Psoas muscle (tissue), 8 donors: Measurements from ENCODE around the gene CACNG7. TPM values are rescaled to one million over a fixed set of nuclear protein-coding genes. Genes with fewer than 3 reads are reported as not detected.
A peak's percentile ranks its signal among the peaks of the same experiment; 100 is the strongest.

Experiments used
- ATAC-seq, 4 donors: fragments of 200-7000 bp; cut with Tn5 transposase; one replicate each; pipeline ENCODE4 v1.9.1; 2020; ENCODE audit warnings: moderate library complexity in 3 of 4, mild to moderate bottlenecking in 2 of 4
- DNase-seq, 2 donors: peaks; one replicate each; pipeline ENCODE4 v3.0.0-alpha.2; 2020
- H3K27ac ChIP-seq: fragments of 200-600 bp; one replicate; pipeline ENCODE4 v1.8.0; 2022
- H3K27me3 ChIP-seq, 3 donors: fragments of 200-600 bp in 1 of 3; one replicate each; pipeline versions ENCODE4 v1.6.1 to v1.8.0; 2013 to 2022; ENCODE audit warnings: low read length in 2 of 3, mild to moderate bottlenecking in 2 of 3, moderate library complexity in 1 of 3; ENCODE audit not compliant: insufficient read depth in 3 of 3
- H3K36me3 ChIP-seq, 2 donors: fragments of 200-600 bp in 1 of 2; one replicate each; pipeline versions ENCODE4 v1.6.1 to v1.8.0; 2013 to 2022; ENCODE audit warnings: low read depth in 1 of 2, mild to moderate bottlenecking in 1 of 2, moderate library complexity in 1 of 2; ENCODE audit not compliant: insufficient read depth in 1 of 2
- H3K4me1 ChIP-seq: fragments of 200-600 bp; one replicate; pipeline ENCODE4 v1.8.0; 2022
- H3K4me3 ChIP-seq: fragments of 200-600 bp; one replicate; pipeline ENCODE4 v1.8.0; 2022; ENCODE audit warnings: mild to moderate bottlenecking
- H3K9me3 ChIP-seq: fragments of 200-600 bp; one replicate; pipeline ENCODE4 v1.8.0; 2022
- CTCF ChIP-seq: fragments of 200-600 bp; IDR thresholded peaks from one replicate; pipeline ENCODE4 v1.8.0; 2022; ENCODE audit warnings: antibody characterized with exemption
- WGBS, 3 donors: extraction: QIAGEN DNeasy Blood & Tissue Kit; methylation state at CpG; one replicate each; pipeline versions ENCODE4 v1.1.6 to v1.1.7; 2013; 5-methylcytosine and 5-hydroxymethylcytosine counted together
- intact Hi-C, 2 donors: fragments of 100-400 bp; cut with DNase I; formaldehyde crosslinking; loops; one replicate each; pipeline versions ENCODE4 v1.11.0 to v1.14.2; 2022
- polyA plus RNA-seq, 3 donors: library from polyadenylated mRNA; stranded (reverse); fragments of 200-250 nt; gene quantifications; one replicate each; pipeline ENCODE4 v1.2.3, GENCODE V29; 2013
- total RNA-seq, 4 donors: library from RNA; stranded (reverse); fragmentation: NEBNext Ultra II Directional in 2 of 4; extraction: Animal tissue kit (Norgen Biotek cat#: 25700) in 2 of 4; gene quantifications; one replicate each; pipeline versions ENCODE4 v1.2.1 to v1.2.4, GENCODE V29; 2021 to 2023
- donor health status: healthy with polysubstance abuse.
- donor health status: DM: no; HTN: no; CAD: no; lungs with moderate emphysema.
- donor health status: Bipolar disorder and iron deficiency.
- donor health status: healthy.
- donor health status: DM: yes; HTN: yes; CAD: no.
- donor health status: DM: no; HTN: no; CAD: no.
- donor health status: DM: no; HTN: no; CAD: no.
- donor health status: DM: yes; HTN: yes; CAD: no.

CACNG7 gene
- total and polyA plus RNA-seq, 7 donors = 0.05 TPM; not detected in 6

GRCh38 chr19:53985863-53986262 lies 76.8 kb downstream of the CACNG7 start:
- H3K9me3 ChIP-seq = no peaks in the 10 kb centered on the region
- WGBS, 3 donors = 71 to 78% (median 76%) methylated on average over 6 of the region's 6 CpGs
- intact Hi-C loops = loop anchor here (10.0 kb wide), 2 partner anchors 119 to 479 kb away; partner anchors contain the start of genes LENG9 (in 1 of the 2), NDUFA3 (in 1 of the 2) and OSCAR (in 1 of the 2)
- ATAC-seq (no peak), DNase-seq (no peak)
- no peak for TF ChIP-seq CTCF
- no peaks in the 10 kb centered on the region for H3K36me3 ChIP-seq
- peaks cover 0 to 8% (median 0%) of the 10 kb centered on the region in 3 donors for H3K27me3 ChIP-seq
- H3K4me3 ChIP-seq = no peak overlapping the region
- no peak overlapping the region for H3K27ac ChIP-seq
- H3K4me1 ChIP-seq = peaks cover 6% of the 10 kb centered on the region

- no peaks in the 10 kb centered on the region for H3K36me3 ChIP-seq
- DNase-seq = no peak
- intact Hi-C loops = loop anchor here (10.0 kb wide), 2 partner anchors 116 to 476 kb away; partner anchors contain the start of genes LENG9 (in 1 of the 2), NDUFA3 (in 1 of the 2) and OSCAR (in 1 of the 2)
- H3K27me3 ChIP-seq = peaks cover 0 to 3% (median 0%) of the 10 kb centered on the region in 3 donors
- 88 to 94% (median 89%) methylated on average over 6 of the region's 6 CpGs for WGBS, 3 donors
- peaks cover 9% of the 10 kb centered on the region for H3K4me1 ChIP-seq
- no peak for ATAC-seq
- no peak overlapping the region for H3K27ac ChIP-seq
- H3K4me3 ChIP-seq = no peak overlapping the region
- no peak for TF ChIP-seq CTCF
- no peaks in the 10 kb centered on the region for H3K9me3 ChIP-seq
These were observed 79.9 kb downstream of the CACNG7 start for GRCh38 chr19:53988981-53989380.

- ATAC-seq (peak in 3 of 4 donors; percentile 4 to 44 (median 38)), DNase-seq (peak in 1 of 2 donors; percentile 83)
- Histone ChIP-seq H3K4me1 (peaks cover 9% of the 10 kb centered on the region), H3K27ac (peak overlapping the region; percentile 58), H3K4me3 (no peak overlapping the region), H3K36me3 (no peaks in the 10 kb centered on the region), H3K9me3 (no peaks in the 10 kb centered on the region), H3K27me3 (peaks cover 0 to 6% (median 0%) of the 10 kb centered on the region in 3 donors)
- no peak for TF ChIP-seq CTCF
- intact Hi-C loops = loop anchor here (10.0 kb wide), 2 partner anchors 115 to 475 kb away; partner anchors contain the start of genes LENG9 (in 1 of the 2), NDUFA3 (in 1 of the 2) and OSCAR (in 1 of the 2)
- 26 to 45% (median 31%) methylated on average over 21 to 22 of the region's 22 CpGs for WGBS, 3 donors
These were observed 80.8 kb downstream of the CACNG7 start for GRCh38 chr19:53989600-53990533.

GRCh38 chr19:53991224-53992113 lies 82.4 kb downstream of the CACNG7 start, which contains the start of gene CACNG6:
TSS of gene CACNG6 (plus strand) at chr19:53991637. CDS start at chr19:53992878, 1,241 bp downstream.
- Histone ChIP-seq H3K4me3 (peak within 1 kb of the TSS; percentile 84), H3K27ac (peak within 1 kb of the TSS; percentile 96), H3K9me3 (no peaks in the 10 kb centered on the region), H3K27me3 (peaks cover 0 to 6% (median 0%) of the 10 kb centered on the region in 3 donors), H3K36me3 (no peaks in the 10 kb centered on the region), H3K4me1 (peaks cover 9% of the 10 kb centered on the region)
- intact Hi-C loops = no loop called here
- TF ChIP-seq CTCF = no peak
- ATAC-seq (peak; percentile 86 to 93 (median 90)), DNase-seq (peak; percentile 67 to 88)
- WGBS, 3 donors = 2 to 4% (median 3%) methylated on average over 35 to 66 of the region's 66 CpGs
